Measurements from ENCODE around the gene ZNF641.

DNA sequence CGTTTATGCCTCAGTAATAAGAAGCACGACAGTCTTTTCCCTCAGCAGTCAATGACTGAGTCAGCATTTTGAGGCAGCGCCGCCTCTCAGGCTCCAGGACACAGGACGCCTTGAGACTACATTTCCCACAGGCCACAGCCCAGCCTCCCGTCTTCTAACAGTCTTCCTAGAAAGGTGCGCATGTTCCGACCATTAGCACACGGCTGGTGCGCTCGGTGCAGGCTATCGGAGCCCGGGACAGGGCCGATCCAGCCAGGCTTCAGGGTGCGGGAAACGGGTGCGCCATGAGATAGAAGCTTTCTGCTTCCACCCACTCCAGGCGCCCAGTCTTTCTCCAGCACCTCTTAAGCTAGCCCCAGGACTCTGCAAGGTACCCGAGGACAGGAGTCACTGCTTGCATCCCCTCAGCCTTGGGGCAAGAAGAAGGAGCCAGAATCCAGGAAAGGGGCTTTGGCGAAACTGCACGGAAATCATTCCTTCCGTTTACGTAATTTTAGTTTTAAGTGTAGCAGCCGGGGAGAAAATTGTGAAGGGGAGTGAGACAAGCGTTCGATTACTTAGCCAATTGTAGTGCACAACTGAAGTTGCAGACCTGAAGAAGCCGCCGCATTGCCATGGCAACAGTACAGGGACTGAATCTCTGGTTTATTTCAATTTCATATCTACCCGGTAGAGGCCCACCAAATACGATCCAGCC, 54.0 kb downstream of the ZNF641 start:
- TF ChIP-seq, protein P1, sequence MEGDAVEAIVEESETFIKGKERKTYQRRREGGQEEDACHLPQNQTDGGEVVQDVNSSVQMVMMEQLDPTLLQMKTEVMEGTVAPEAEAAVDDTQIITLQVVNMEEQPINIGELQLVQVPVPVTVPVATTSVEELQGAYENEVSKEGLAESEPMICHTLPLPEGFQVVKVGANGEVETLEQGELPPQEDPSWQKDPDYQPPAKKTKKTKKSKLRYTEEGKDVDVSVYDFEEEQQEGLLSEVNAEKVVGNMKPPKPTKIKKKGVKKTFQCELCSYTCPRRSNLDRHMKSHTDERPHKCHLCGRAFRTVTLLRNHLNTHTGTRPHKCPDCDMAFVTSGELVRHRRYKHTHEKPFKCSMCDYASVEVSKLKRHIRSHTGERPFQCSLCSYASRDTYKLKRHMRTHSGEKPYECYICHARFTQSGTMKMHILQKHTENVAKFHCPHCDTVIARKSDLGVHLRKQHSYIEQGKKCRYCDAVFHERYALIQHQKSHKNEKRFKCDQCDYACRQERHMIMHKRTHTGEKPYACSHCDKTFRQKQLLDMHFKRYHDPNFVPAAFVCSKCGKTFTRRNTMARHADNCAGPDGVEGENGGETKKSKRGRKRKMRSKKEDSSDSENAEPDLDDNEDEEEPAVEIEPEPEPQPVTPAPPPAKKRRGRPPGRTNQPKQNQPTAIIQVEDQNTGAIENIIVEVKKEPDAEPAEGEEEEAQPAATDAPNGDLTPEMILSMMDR (IDR thresholded peaks at IDR 0.05): no peak
- no peak for TF ChIP-seq POLR2AphosphoS5 (IDR thresholded peaks at IDR 0.05)
- TF ChIP-seq POLR2A (IDR thresholded peaks at IDR 0.05): no peak
